WTC11 (cell line): ENCODE data around the gene NCAPD2. TPM values are rescaled to one million over a fixed set of nuclear protein-coding genes. Genes with fewer than 3 reads are reported as not detected.
A peak's percentile ranks its signal among the peaks of the same experiment; 100 is the strongest.

Experiments used
- ATAC-seq: fragments of 200-7000 bp; cut with Tn5 transposase; 2 replicates; pipeline ENCODE4 v1.10.0; 2021; ENCODE audit warnings: mild to moderate bottlenecking, moderate library complexity
- CTCF ChIA-PET: fragments of 300-600 bp; sonication (Branson Sonifier 250); formaldehyde crosslinking; loops from one replicate; lab custom pipeline; 2021; ENCODE audit warnings: antibody characterized with exemption; lab: Charles Lee
- POLR2A ChIA-PET: fragments of 350-600 bp; sonication (Branson Sonifier 250); formaldehyde crosslinking; loops from one replicate; lab custom pipeline; 2021; ENCODE audit warnings: antibody characterized with exemption; lab: Charles Lee
- DNase-seq: peaks from one replicate; pipeline ENCODE4 v3.0.0; 2021; ENCODE audit warnings: low spot score
- H3K27ac Mint-ChIP-seq: 2 replicates; pipeline ENCODE4 v1.8.0; 2021; ENCODE audit warnings: mixed read lengths
- H3K27me3 Mint-ChIP-seq: 2 replicates; pipeline ENCODE4 v1.8.0; 2021; ENCODE audit warnings: low read depth, mild to moderate bottlenecking, moderate library complexity, mixed read lengths
- H3K36me3 Mint-ChIP-seq: 2 replicates; pipeline ENCODE4 v1.8.0; 2021; ENCODE audit warnings: mixed read lengths
- H3K4me1 Mint-ChIP-seq: 2 replicates; pipeline ENCODE4 v1.8.0; 2022; ENCODE audit warnings: mixed read lengths
- H3K4me3 Mint-ChIP-seq: 2 replicates; pipeline ENCODE4 v1.8.0; 2021; ENCODE audit warnings: mild to moderate bottlenecking, moderate library complexity, mixed read lengths
- H3K9me3 Mint-ChIP-seq: 2 replicates; pipeline ENCODE4 v1.8.0; 2021; ENCODE audit warnings: mixed read lengths
- CREM ChIP-seq: sonication (generic); formaldehyde crosslinking; IDR thresholded peaks from 2 replicates; pipeline ENCODE4 v1.8.1; 2022; ENCODE audit warnings: mild to moderate bottlenecking, missing genetic modification reagents, moderate library complexity
- EMX1 ChIP-seq: fragments of 250-450 bp; sonication (Bioruptor Pico); IDR thresholded peaks from 2 replicates; pipeline ENCODE4 v1.8.0; 2021; ENCODE audit warnings: mild to moderate bottlenecking
- FOXJ3 ChIP-seq: sonication (generic); formaldehyde crosslinking; IDR thresholded peaks from 2 replicates; pipeline ENCODE4 v1.9.0; 2021; ENCODE audit warnings: missing genetic modification reagents, mild to moderate bottlenecking, borderline replicate concordance
- GABPB1 ChIP-seq: sonication (generic); formaldehyde crosslinking; IDR thresholded peaks from 2 replicates; pipeline ENCODE4 v1.8.1; 2023; ENCODE audit warnings: mild to moderate bottlenecking, missing genetic modification reagents
- JAZF1 ChIP-seq: fragments of 250-450 bp; sonication (Bioruptor Pico); IDR thresholded peaks from 2 replicates; pipeline ENCODE4 v1.9.0; 2021; ENCODE audit warnings: moderate library complexity, mild to moderate bottlenecking, inconsistent platforms
- KAT7 ChIP-seq: sonication (generic); formaldehyde crosslinking; IDR thresholded peaks from 2 replicates; pipeline ENCODE4 v1.8.1; 2023; ENCODE audit warnings: missing genetic modification reagents, mild to moderate bottlenecking, borderline replicate concordance
- RELA ChIP-seq: sonication (generic); formaldehyde crosslinking; IDR thresholded peaks from 2 replicates; pipeline ENCODE4 v1.8.1; 2022; ENCODE audit warnings: missing genetic modification reagents, mild to moderate bottlenecking, borderline replicate concordance
- SMAD3 ChIP-seq: sonication (generic); formaldehyde crosslinking; IDR thresholded peaks from 2 replicates; pipeline ENCODE4 v1.8.0; 2022; ENCODE audit warnings: missing genetic modification reagents, mild to moderate bottlenecking, borderline replicate concordance
- TCF7 ChIP-seq: sonication (generic); formaldehyde crosslinking; IDR thresholded peaks from 2 replicates; pipeline ENCODE4 v1.8.0; 2022; ENCODE audit warnings: mild to moderate bottlenecking, low read depth, missing genetic modification reagents, moderate library complexity
- ZNF232 ChIP-seq: sonication (generic); formaldehyde crosslinking; IDR thresholded peaks from 2 replicates; pipeline ENCODE4 v1.8.0; 2022; ENCODE audit warnings: mild to moderate bottlenecking, missing genetic modification reagents
- total RNA-seq: library from RNA; stranded (reverse); gene quantifications from 3 replicates; pipeline ENCODE4 v1.2.3, GENCODE V29; 2021
- TF ChIP-seq, protein P1 (sequence below): fragments of 250-450 bp; sonication (Bioruptor Pico); IDR thresholded peaks from 2 replicates; pipeline ENCODE4 v1.9.0; 2021; ENCODE audit warnings: mild to moderate bottlenecking
- TF ChIP-seq, protein P2 (sequence below): sonication (generic); formaldehyde crosslinking; IDR thresholded peaks from 2 replicates; pipeline ENCODE4 v1.8.1; 2023; ENCODE audit warnings: mild to moderate bottlenecking, missing genetic modification reagents, borderline replicate concordance
- TF ChIP-seq, protein P3 (sequence below): sonication (generic); formaldehyde crosslinking; conservative IDR thresholded peaks from 2 replicates; pipeline ENCODE4 v1.8.1; 2022; ENCODE audit warnings: mild to moderate bottlenecking, missing genetic modification reagents
- TF ChIP-seq, protein P4 (sequence below): fragments of 250-450 bp; sonication (Bioruptor Pico); IDR thresholded peaks from 2 replicates; pipeline ENCODE4 v1.9.0; 2021; ENCODE audit warnings: mild to moderate bottlenecking, borderline replicate concordance
- TF ChIP-seq, protein P5 (sequence below): sonication (generic); formaldehyde crosslinking; IDR thresholded peaks from 2 replicates; pipeline ENCODE4 v1.8.1; 2022; ENCODE audit warnings: low read depth, mild to moderate bottlenecking, moderate library complexity, missing genetic modification reagents, borderline replicate concordance
- TF ChIP-seq, protein P6 (sequence below): sonication (generic); formaldehyde crosslinking; IDR thresholded peaks from 2 replicates; pipeline ENCODE4 v1.8.0; 2022; ENCODE audit warnings: mild to moderate bottlenecking, missing genetic modification reagents

The NCAPD2 gene
- total RNA-seq, 1 experiment from 2014 or later, result 141 TPM

DNA sequence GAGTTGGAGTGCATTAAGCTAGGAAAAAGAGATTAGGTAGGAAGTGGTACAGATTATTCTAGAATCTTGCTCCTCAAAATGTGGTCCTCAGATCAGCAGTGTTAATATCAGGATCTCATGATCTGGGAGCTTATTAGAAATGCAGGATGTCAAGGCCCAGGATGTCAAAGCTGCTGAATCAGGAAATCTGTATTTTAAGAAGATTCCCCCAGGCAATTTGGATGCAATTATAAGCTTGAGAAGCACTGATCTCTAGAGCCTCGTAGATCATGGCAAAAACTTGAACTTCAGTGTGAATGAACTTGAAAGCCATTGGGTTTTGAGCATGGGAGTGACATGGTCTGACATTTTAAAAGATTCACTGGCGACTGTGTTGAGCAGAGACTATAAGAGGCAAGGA lies 6.6 kb downstream of the NCAPD2 start (continued):
- TF ChIP-seq SMAD3 (CRISPR knock-in tag) (no peak), KAT7 (CRISPR knock-in tag) (no peak)
- TF ChIP-seq, protein P1, sequence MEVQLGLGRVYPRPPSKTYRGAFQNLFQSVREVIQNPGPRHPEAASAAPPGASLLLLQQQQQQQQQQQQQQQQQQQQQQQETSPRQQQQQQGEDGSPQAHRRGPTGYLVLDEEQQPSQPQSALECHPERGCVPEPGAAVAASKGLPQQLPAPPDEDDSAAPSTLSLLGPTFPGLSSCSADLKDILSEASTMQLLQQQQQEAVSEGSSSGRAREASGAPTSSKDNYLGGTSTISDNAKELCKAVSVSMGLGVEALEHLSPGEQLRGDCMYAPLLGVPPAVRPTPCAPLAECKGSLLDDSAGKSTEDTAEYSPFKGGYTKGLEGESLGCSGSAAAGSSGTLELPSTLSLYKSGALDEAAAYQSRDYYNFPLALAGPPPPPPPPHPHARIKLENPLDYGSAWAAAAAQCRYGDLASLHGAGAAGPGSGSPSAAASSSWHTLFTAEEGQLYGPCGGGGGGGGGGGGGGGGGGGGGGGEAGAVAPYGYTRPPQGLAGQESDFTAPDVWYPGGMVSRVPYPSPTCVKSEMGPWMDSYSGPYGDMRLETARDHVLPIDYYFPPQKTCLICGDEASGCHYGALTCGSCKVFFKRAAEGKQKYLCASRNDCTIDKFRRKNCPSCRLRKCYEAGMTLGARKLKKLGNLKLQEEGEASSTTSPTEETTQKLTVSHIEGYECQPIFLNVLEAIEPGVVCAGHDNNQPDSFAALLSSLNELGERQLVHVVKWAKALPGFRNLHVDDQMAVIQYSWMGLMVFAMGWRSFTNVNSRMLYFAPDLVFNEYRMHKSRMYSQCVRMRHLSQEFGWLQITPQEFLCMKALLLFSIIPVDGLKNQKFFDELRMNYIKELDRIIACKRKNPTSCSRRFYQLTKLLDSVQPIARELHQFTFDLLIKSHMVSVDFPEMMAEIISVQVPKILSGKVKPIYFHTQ (CRISPR knock-in tag), result no peak
- TF ChIP-seq, protein P2, sequence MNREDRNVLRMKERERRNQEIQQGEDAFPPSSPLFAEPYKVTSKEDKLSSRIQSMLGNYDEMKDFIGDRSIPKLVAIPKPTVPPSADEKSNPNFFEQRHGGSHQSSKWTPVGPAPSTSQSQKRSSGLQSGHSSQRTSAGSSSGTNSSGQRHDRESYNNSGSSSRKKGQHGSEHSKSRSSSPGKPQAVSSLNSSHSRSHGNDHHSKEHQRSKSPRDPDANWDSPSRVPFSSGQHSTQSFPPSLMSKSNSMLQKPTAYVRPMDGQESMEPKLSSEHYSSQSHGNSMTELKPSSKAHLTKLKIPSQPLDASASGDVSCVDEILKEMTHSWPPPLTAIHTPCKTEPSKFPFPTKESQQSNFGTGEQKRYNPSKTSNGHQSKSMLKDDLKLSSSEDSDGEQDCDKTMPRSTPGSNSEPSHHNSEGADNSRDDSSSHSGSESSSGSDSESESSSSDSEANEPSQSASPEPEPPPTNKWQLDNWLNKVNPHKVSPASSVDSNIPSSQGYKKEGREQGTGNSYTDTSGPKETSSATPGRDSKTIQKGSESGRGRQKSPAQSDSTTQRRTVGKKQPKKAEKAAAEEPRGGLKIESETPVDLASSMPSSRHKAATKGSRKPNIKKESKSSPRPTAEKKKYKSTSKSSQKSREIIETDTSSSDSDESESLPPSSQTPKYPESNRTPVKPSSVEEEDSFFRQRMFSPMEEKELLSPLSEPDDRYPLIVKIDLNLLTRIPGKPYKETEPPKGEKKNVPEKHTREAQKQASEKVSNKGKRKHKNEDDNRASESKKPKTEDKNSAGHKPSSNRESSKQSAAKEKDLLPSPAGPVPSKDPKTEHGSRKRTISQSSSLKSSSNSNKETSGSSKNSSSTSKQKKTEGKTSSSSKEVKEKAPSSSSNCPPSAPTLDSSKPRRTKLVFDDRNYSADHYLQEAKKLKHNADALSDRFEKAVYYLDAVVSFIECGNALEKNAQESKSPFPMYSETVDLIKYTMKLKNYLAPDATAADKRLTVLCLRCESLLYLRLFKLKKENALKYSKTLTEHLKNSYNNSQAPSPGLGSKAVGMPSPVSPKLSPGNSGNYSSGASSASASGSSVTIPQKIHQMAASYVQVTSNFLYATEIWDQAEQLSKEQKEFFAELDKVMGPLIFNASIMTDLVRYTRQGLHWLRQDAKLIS (CRISPR knock-in tag), result no peak
- TF ChIP-seq, all 79 proteins: peak for 0

DNA sequence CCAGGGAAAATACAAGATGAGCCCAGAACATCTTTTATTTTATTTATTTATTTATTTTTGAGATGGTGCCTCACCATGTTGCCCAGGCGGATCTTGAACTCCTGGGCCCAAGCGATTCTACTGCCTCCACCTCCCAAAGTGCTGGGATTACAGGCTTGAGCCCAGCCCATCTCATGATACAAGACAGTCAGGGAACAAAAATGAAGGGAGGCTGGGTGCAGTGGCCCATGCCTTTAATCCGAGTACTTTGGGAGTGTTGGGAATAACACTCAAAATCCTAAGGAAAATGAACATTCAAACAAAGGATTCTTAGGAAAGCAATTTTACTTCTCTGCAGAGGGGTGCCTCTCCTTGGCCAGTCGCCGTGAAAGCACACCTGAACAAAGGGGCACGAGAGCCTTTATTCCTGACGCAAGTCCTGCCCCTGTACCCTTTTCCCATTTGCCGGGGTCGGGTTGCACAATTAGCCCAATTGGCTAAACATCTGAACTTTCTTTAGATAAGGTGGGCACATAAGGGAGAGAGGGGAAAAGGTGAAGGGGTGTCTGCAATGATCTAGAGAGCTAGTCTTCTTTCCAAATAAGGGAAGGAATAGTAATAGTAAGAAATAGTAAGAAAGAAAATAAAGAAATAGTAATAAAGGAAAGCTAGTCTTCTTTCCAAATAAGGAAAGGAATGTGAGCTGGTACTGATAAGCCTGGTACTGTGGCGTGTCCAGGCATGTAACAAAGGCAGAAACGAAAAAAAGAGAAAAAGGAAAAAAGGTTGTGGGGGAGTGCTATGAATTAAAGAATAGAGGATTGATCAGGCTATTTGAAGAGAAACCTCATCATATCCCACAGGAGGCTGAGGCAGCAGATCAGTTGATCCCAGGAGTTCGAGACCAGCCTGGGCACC lies 13.4 kb downstream of the NCAPD2 start:
- DNase-seq, result peak; percentile 48
- H3K27me3 Mint-ChIP-seq, result no peaks in the 10 kb centered on the region
- no peaks in the 10 kb centered on the region for H3K9me3 Mint-ChIP-seq
- peaks cover 11% of the 10 kb centered on the region for H3K4me1 Mint-ChIP-seq
- POLR2A ChIA-PET, result interaction anchor here (1.0 kb wide), 1 partner anchor 37 kb away, joined by 5 read pairs; the partner anchor contains the start of gene VAMP1
- peaks cover 50% of the 10 kb centered on the region for H3K36me3 Mint-ChIP-seq
- ATAC-seq, result peak; percentile 77
- peak overlapping the region; percentile 93 for H3K27ac Mint-ChIP-seq
- H3K4me3 Mint-ChIP-seq, result peak overlapping the region; percentile 3; the same call in 1 of the 2 replicates
- CTCF ChIA-PET, result interaction anchor here (0.6 to 1.2 kb wide), 5 partner anchors 13 to 184 kb away, joined by 3 to 4 read pairs (median 3); partner anchors contain the start of gene GAPDH
- TF ChIP-seq RELA (CRISPR knock-in tag), result no peak
- TF ChIP-seq ZNF232 (CRISPR knock-in tag), result no peak
- TF ChIP-seq, protein P3, sequence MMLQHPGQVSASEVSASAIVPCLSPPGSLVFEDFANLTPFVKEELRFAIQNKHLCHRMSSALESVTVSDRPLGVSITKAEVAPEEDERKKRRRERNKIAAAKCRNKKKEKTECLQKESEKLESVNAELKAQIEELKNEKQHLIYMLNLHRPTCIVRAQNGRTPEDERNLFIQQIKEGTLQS (CRISPR knock-in tag), result no peak
- no peak for TF ChIP-seq TCF7 (CRISPR knock-in tag)
- TF ChIP-seq, protein P4, sequence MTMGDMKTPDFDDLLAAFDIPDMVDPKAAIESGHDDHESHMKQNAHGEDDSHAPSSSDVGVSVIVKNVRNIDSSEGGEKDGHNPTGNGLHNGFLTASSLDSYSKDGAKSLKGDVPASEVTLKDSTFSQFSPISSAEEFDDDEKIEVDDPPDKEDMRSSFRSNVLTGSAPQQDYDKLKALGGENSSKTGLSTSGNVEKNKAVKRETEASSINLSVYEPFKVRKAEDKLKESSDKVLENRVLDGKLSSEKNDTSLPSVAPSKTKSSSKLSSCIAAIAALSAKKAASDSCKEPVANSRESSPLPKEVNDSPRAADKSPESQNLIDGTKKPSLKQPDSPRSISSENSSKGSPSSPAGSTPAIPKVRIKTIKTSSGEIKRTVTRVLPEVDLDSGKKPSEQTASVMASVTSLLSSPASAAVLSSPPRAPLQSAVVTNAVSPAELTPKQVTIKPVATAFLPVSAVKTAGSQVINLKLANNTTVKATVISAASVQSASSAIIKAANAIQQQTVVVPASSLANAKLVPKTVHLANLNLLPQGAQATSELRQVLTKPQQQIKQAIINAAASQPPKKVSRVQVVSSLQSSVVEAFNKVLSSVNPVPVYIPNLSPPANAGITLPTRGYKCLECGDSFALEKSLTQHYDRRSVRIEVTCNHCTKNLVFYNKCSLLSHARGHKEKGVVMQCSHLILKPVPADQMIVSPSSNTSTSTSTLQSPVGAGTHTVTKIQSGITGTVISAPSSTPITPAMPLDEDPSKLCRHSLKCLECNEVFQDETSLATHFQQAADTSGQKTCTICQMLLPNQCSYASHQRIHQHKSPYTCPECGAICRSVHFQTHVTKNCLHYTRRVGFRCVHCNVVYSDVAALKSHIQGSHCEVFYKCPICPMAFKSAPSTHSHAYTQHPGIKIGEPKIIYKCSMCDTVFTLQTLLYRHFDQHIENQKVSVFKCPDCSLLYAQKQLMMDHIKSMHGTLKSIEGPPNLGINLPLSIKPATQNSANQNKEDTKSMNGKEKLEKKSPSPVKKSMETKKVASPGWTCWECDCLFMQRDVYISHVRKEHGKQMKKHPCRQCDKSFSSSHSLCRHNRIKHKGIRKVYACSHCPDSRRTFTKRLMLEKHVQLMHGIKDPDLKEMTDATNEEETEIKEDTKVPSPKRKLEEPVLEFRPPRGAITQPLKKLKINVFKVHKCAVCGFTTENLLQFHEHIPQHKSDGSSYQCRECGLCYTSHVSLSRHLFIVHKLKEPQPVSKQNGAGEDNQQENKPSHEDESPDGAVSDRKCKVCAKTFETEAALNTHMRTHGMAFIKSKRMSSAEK, result no peak
- TF ChIP-seq KAT7 (CRISPR knock-in tag), result no peak
- TF ChIP-seq, protein P1 (CRISPR knock-in tag), result no peak
- TF ChIP-seq, protein P5, sequence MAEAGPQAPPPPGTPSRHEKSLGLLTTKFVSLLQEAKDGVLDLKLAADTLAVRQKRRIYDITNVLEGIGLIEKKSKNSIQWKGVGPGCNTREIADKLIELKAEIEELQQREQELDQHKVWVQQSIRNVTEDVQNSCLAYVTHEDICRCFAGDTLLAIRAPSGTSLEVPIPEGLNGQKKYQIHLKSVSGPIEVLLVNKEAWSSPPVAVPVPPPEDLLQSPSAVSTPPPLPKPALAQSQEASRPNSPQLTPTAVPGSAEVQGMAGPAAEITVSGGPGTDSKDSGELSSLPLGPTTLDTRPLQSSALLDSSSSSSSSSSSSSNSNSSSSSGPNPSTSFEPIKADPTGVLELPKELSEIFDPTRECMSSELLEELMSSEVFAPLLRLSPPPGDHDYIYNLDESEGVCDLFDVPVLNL (CRISPR knock-in tag), result no peak
- TF ChIP-seq EMX1 (CRISPR knock-in tag), result no peak
- TF ChIP-seq GABPB1, result no peak
- TF ChIP-seq, protein P6, sequence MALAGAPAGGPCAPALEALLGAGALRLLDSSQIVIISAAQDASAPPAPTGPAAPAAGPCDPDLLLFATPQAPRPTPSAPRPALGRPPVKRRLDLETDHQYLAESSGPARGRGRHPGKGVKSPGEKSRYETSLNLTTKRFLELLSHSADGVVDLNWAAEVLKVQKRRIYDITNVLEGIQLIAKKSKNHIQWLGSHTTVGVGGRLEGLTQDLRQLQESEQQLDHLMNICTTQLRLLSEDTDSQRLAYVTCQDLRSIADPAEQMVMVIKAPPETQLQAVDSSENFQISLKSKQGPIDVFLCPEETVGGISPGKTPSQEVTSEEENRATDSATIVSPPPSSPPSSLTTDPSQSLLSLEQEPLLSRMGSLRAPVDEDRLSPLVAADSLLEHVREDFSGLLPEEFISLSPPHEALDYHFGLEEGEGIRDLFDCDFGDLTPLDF (CRISPR knock-in tag), result no peak
- no peak for TF ChIP-seq JAZF1 (CRISPR knock-in tag)
- no peak for TF ChIP-seq CREM
- TF ChIP-seq FOXJ3 (CRISPR knock-in tag), result no peak
